ENCODE data around the gene ARMH2. TPM values are rescaled to one million over a fixed set of nuclear protein-coding genes. Genes with fewer than 3 reads are reported as not detected.

ARMH2 gene
- total RNA-seq, 1 experiment from 2014 or later, result not detected

DNA sequence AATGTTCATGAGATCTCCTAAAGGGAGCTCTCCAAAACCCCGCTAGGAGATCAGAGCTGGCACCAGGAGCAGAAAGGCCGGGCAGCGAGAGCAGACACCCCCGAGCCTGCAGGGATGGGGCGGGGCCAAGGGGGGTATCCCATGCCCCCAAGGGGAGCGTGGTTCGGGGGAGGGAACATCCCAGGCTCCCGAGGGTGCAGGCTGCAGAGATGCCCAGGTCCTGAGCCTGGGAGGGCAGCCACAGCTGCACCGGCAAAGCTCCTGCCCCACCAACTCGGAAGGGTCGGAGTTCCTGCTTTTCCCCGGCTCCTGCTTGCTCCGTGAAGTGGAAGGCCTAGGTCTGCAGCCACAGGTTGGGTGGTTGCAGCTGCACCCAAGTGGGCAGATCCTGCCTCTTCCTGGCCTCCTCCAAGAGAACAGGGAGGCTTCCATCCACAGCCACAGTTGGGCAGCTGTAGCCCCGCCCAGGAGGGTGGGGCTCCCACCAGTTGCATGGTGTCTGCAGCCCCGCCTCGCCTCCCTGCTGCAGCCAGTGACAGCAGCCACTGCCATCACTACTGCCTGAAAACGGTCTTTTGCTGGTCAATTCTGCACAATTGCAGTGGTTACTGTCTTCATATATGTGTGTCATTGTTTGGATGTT lies 37.4 kb downstream of the ARMH2 start:
- Mint-ChIP-seq H3K36me3 (ENCODE audit: insufficient read depth in 1 of 3, low read depth in 3 of 3) (no peaks in the 10 kb centered on the region), H3K27ac (no peak overlapping the region), H3K4me3 (no peak overlapping the region), H3K9me3 (no peaks in the 10 kb centered on the region), H3K4me1 (peaks cover 4 to 9% of the 10 kb centered on the region in 2 experiments), H3K27me3 (ENCODE audit: low read depth) (no peaks in the 10 kb centered on the region)
- no CpG with 5 or more reads among the region's 17 CpGs for WGBS (ENCODE audit: extremely low coverage, insufficient read length, low lambda C conversion rate)
- no peak overlapping the region for H2AFZ ChIP-seq (ENCODE audit: low read length)
- TF ChIP-seq, protein P1, sequence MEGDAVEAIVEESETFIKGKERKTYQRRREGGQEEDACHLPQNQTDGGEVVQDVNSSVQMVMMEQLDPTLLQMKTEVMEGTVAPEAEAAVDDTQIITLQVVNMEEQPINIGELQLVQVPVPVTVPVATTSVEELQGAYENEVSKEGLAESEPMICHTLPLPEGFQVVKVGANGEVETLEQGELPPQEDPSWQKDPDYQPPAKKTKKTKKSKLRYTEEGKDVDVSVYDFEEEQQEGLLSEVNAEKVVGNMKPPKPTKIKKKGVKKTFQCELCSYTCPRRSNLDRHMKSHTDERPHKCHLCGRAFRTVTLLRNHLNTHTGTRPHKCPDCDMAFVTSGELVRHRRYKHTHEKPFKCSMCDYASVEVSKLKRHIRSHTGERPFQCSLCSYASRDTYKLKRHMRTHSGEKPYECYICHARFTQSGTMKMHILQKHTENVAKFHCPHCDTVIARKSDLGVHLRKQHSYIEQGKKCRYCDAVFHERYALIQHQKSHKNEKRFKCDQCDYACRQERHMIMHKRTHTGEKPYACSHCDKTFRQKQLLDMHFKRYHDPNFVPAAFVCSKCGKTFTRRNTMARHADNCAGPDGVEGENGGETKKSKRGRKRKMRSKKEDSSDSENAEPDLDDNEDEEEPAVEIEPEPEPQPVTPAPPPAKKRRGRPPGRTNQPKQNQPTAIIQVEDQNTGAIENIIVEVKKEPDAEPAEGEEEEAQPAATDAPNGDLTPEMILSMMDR (conservative IDR thresholded peaks at IDR 0.05), result no peak
- H2BK15ac ChIP-seq (ENCODE audit: low read depth, low read length), result no peak overlapping the region
- no peaks in the 10 kb centered on the region for H4K20me1 ChIP-seq (ENCODE audit: control insufficient read depth, insufficient read depth, insufficient read length)
- no peak overlapping the region for H3K27ac ChIP-seq (ENCODE audit: insufficient read length, low read depth, low read length)
- no peak overlapping the region for H4K91ac ChIP-seq (ENCODE audit: insufficient read length, low read depth, low read length)
- H3T11ph ChIP-seq (ENCODE audit: low read length), result no peak overlapping the region
- DNase-seq, result peak; percentile 77
- H3K23ac ChIP-seq (ENCODE audit: insufficient read length, low read depth, low read length), result no peak overlapping the region
- H3K9ac ChIP-seq (ENCODE audit: extremely low read depth, insufficient read length, low read length), result no peak overlapping the region
- no peaks in the 10 kb centered on the region for H3K9me3 ChIP-seq (ENCODE audit: control insufficient read depth, low read depth, low read length)
- no peak overlapping the region for H3K18ac ChIP-seq (ENCODE audit: insufficient read length, low read depth, low read length)
- no peak overlapping the region for H3K4me2 ChIP-seq (ENCODE audit: insufficient read depth, insufficient read length, low read length)
- H2BK120ac ChIP-seq (ENCODE audit: low read depth, low read length, poor library complexity, severe bottlenecking), result no peak overlapping the region
- no peak overlapping the region for H2BK5ac ChIP-seq (ENCODE audit: insufficient read length, low read length)
- H2AK5ac ChIP-seq (ENCODE audit: insufficient read length, low read length), result no peak overlapping the region
- no peaks in the 10 kb centered on the region for H3K79me2 ChIP-seq (ENCODE audit: insufficient read depth, low read length)
- H3K27me3 ChIP-seq (ENCODE audit: insufficient read depth, low read length), result no peaks in the 10 kb centered on the region
- no peak overlapping the region for H2BK20ac ChIP-seq (ENCODE audit: low read depth, low read length, poor library complexity, severe bottlenecking)
- H3K4ac ChIP-seq (ENCODE audit: low read depth, low read length), result no peak overlapping the region
- H3K14ac ChIP-seq (ENCODE audit: insufficient read depth, low read length), result no peak overlapping the region
- H4K8ac ChIP-seq (replicated peaks; ENCODE audit: insufficient read length, low read depth, low read length), result no peak overlapping the region
- H4K5ac ChIP-seq (ENCODE audit: insufficient read length, low read depth, low read length), result no peak overlapping the region
- H3K56ac ChIP-seq (ENCODE audit: insufficient read length, low read depth, low read length), result no peak overlapping the region
- H3K4me1 ChIP-seq (ENCODE audit: insufficient read depth, low read length), result no peaks in the 10 kb centered on the region
- no peak overlapping the region for H2BK12ac ChIP-seq (ENCODE audit: insufficient read length, low read depth, low read length)
- no peaks in the 10 kb centered on the region for H3K23me2 ChIP-seq (ENCODE audit: insufficient read length, low read depth, low read length, poor library complexity, severe bottlenecking)
- no peaks in the 10 kb centered on the region for H3K79me1 ChIP-seq (ENCODE audit: insufficient read depth, low read depth, low read length, poor library complexity, severe bottlenecking)
